ENCODE results near the gene SYNM. TPM values are rescaled to one million over a fixed set of nuclear protein-coding genes. Genes with fewer than 3 reads are reported as not detected.
A peak's percentile ranks its signal among the peaks of the same experiment; 100 is the strongest.

The SYNM gene
- total RNA-seq, 4 donors from 2014 or later: 6.0 to 38.5 (median 15.6) TPM

GRCh38 chr15:99114511-99115299, 9.8 kb downstream of the SYNM start:
- Histone ChIP-seq H3K4me1 (no peaks in the 10 kb centered on the region), H3K27ac (peak overlapping the region in 1 of 4 donors; percentile 60)

GRCh38 chr15:99115300-99116215, 10.7 kb downstream of the SYNM start:
- Histone ChIP-seq H3K4me1 (no peaks in the 10 kb centered on the region), H3K27ac (peak overlapping the region in 1 of 4 donors; percentile 60), H3K4me3 (no peak overlapping the region), H3K36me3 (no peaks in the 10 kb centered on the region), H3K9me3 (no peaks in the 10 kb centered on the region), H3K27me3 (no peaks in the 10 kb centered on the region)
- TF ChIP-seq CTCF (IDR thresholded peaks at IDR 0.05) (no peak), POLR2A (IDR thresholded peaks at IDR 0.05) (no peak)
- DNase-seq: no peak

More at GRCh38 chr15:99114511-99115299, 9.8 kb downstream of the SYNM start:
- no peak for TF ChIP-seq CTCF (IDR thresholded peaks at IDR 0.05)
- no peak for TF ChIP-seq POLR2A (IDR thresholded peaks at IDR 0.05)
- Histone ChIP-seq H3K4me3 (no peak overlapping the region), H3K9me3 (no peaks in the 10 kb centered on the region), H3K27me3 (no peaks in the 10 kb centered on the region), H3K36me3 (no peaks in the 10 kb centered on the region)
- no peak for DNase-seq

- Histone ChIP-seq H3K4me1 (no peaks in the 10 kb centered on the region), H3K36me3 (no peaks in the 10 kb centered on the region), H3K27ac (peak overlapping the region in 1 of 4 donors; percentile 45), H3K9me3 (no peaks in the 10 kb centered on the region), H3K4me3 (no peak overlapping the region), H3K27me3 (no peaks in the 10 kb centered on the region)
- TF ChIP-seq POLR2A (IDR thresholded peaks at IDR 0.05) (no peak), CTCF (IDR thresholded peaks at IDR 0.05) (no peak)
- peak in 1 of 3 donors; percentile 33 for DNase-seq
Observed at GRCh38 chr15:99117111-99117510, 12.2 kb downstream of the SYNM start.

- Histone ChIP-seq H3K4me1 (no peaks in the 10 kb centered on the region), H3K27me3 (no peaks in the 10 kb centered on the region), H3K9me3 (no peaks in the 10 kb centered on the region), H3K4me3 (no peak overlapping the region), H3K27ac (peak overlapping the region in 1 of 4 donors; percentile 45), H3K36me3 (no peaks in the 10 kb centered on the region)
- DNase-seq: peak in 1 of 3 donors; percentile 17
- TF ChIP-seq CTCF (IDR thresholded peaks at IDR 0.05): no peak
- TF ChIP-seq POLR2A (IDR thresholded peaks at IDR 0.05): no peak
Observed at GRCh38 chr15:99117563-99118257, 12.8 kb downstream of the SYNM start.

- H3K27ac ChIP-seq: no peak overlapping the region
- H3K4me3 ChIP-seq: no peak overlapping the region
- H3K36me3 ChIP-seq: no peaks in the 10 kb centered on the region
- no peak for DNase-seq
- H3K9me3 ChIP-seq: no peaks in the 10 kb centered on the region
- TF ChIP-seq POLR2A (IDR thresholded peaks at IDR 0.05): no peak
- no peak for TF ChIP-seq CTCF (IDR thresholded peaks at IDR 0.05)
- H3K4me1 ChIP-seq: peaks cover 0 to 5% (median 0%) of the 10 kb centered on the region in 4 donors
- H3K27me3 ChIP-seq: no peaks in the 10 kb centered on the region
Observed at GRCh38 chr15:99118258-99118632, 13.4 kb downstream of the SYNM start.

All from Peyer's patch (tissue), 4 donors.